ENCODE results near the gene NAV3.

DNA sequence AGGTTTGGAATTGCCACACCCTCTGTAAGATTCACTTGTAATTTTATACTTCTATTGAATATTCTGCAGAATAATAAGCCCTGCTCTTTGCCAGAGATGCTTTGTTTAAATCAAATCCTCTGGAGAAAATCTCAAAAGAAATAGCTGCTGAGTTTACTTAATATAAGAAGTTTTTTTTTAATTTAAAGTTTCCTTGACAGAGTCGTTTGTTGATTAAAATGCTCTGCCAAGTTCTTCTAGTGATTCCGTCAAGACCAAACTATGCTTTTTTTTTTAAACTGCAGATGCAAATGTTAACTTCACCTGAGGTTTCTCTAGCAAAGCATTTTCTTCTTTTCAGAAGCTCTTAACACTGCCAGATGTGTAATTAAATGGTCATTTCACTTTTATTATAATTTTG lies 13.4 kb upstream of the NAV3 start:
- TF ChIP-seq, protein P1, sequence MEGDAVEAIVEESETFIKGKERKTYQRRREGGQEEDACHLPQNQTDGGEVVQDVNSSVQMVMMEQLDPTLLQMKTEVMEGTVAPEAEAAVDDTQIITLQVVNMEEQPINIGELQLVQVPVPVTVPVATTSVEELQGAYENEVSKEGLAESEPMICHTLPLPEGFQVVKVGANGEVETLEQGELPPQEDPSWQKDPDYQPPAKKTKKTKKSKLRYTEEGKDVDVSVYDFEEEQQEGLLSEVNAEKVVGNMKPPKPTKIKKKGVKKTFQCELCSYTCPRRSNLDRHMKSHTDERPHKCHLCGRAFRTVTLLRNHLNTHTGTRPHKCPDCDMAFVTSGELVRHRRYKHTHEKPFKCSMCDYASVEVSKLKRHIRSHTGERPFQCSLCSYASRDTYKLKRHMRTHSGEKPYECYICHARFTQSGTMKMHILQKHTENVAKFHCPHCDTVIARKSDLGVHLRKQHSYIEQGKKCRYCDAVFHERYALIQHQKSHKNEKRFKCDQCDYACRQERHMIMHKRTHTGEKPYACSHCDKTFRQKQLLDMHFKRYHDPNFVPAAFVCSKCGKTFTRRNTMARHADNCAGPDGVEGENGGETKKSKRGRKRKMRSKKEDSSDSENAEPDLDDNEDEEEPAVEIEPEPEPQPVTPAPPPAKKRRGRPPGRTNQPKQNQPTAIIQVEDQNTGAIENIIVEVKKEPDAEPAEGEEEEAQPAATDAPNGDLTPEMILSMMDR (IDR thresholded peaks at IDR 0.05): no peak
- no peak for TF ChIP-seq EZH2 (IDR thresholded peaks at IDR 0.05; ENCODE audit: borderline replicate concordance, insufficient read depth, low read depth, low read length, poor library complexity, severe bottlenecking)
